22Rv1 (cell line): ENCODE data around the gene DMD.

ENCODE experiments used
- ZFX ChIP-seq: fragments of 450-650 bp; IDR thresholded peaks from 2 replicates; pipeline ENCODE4 v1.6.1; 2017; ENCODE audit warnings: antibody characterized with exemption, borderline replicate concordance
- TF ChIP-seq, protein P1 (sequence below): fragments of 450-650 bp; IDR thresholded peaks from 2 replicates; pipeline ENCODE4 v1.5.1; 2017; ENCODE audit warnings: mild to moderate bottlenecking

DNA sequence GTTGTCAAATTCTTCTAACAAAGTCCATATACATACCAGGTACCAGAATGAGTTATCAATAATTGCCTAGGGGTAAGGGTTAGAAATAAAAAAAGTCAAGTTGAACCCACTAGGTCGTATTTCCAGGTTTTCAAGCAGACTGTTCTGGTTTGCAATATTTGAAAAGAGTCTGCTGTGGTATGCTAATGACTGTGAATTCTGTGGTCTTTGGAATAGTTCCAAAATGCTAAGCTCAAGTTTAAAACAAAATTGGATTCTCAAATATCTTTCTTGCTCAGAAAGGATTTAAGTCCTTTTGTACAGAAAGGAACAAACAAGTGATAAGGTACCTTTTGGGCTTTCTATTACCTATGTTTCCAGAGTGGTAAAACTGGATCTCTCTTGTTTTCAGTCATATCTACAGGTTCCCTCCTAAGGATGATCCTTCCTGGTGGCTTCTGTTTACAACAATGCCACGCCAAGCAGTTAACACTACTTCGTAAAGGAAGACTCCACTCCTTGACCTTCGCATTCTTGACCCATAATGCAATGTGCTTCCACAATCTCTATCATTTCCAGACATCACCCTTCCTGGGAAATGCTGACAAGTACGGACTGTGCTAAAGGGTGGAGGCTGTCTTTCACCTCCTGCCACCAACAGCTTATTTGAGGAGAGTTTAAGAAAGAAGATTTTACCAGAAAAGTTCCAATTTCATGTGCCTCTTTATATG, 1607.8 kb downstream of the DMD start:
- TF ChIP-seq, protein P1, sequence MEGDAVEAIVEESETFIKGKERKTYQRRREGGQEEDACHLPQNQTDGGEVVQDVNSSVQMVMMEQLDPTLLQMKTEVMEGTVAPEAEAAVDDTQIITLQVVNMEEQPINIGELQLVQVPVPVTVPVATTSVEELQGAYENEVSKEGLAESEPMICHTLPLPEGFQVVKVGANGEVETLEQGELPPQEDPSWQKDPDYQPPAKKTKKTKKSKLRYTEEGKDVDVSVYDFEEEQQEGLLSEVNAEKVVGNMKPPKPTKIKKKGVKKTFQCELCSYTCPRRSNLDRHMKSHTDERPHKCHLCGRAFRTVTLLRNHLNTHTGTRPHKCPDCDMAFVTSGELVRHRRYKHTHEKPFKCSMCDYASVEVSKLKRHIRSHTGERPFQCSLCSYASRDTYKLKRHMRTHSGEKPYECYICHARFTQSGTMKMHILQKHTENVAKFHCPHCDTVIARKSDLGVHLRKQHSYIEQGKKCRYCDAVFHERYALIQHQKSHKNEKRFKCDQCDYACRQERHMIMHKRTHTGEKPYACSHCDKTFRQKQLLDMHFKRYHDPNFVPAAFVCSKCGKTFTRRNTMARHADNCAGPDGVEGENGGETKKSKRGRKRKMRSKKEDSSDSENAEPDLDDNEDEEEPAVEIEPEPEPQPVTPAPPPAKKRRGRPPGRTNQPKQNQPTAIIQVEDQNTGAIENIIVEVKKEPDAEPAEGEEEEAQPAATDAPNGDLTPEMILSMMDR = no peak
- no peak for TF ChIP-seq ZFX
